Kidney glomerular epithelial cell (primary cell): ENCODE measurements around the gene BPTF.
A peak's percentile ranks its signal among the peaks of the same experiment; 100 is the strongest.
"Not testable (repeated sequence)": the region's sequence is repeated elsewhere in the genome, so short reads cannot be mapped to it uniquely, and the experiment has no call there.

Source experiments
- DNase-seq: peaks from one replicate; lab custom pipeline; 2025; lab: John Stamatoyannopoulos, UW

The BPTF gene

GRCh38 chr17:67902511-67903231, 77.4 kb downstream of the BPTF start:
- DNase-seq, result no peak

- DNase-seq, result not testable (repeated sequence)
Measured at GRCh38 chr17:67905298-67905697, 80.0 kb downstream of the BPTF start.

- not testable (repeated sequence) for DNase-seq
Measured at GRCh38 chr17:67910117-67910803, 85.0 kb downstream of the BPTF start.

- no peak for DNase-seq
Measured at GRCh38 chr17:67911059-67911782, 85.9 kb downstream of the BPTF start.

- DNase-seq, result no peak
Measured at GRCh38 chr17:67912088-67912487, 86.8 kb downstream of the BPTF start.

GRCh38 chr17:67912656-67913055, 87.4 kb downstream of the BPTF start:
- DNase-seq, result no peak

- DNase-seq, result no peak
Measured at GRCh38 chr17:67920212-67920611, 94.9 kb downstream of the BPTF start.

GRCh38 chr17:67922503-67922902, 97.2 kb downstream of the BPTF start:
- no peak for DNase-seq

- DNase-seq, result not testable (repeated sequence)
Measured at GRCh38 chr17:67928842-67929241, 103.5 kb downstream of the BPTF start.

GRCh38 chr17:67931227-67931626, 105.9 kb downstream of the BPTF start:
- no peak for DNase-seq

GRCh38 chr17:67942810-67943209, 117.5 kb downstream of the BPTF start:
- DNase-seq, result no peak

- DNase-seq, result no peak
Measured at GRCh38 chr17:67944035-67944434, 118.7 kb downstream of the BPTF start.

GRCh38 chr17:67946513-67946912, 121.2 kb downstream of the BPTF start:
- DNase-seq, result no peak

- no peak for DNase-seq
Measured at GRCh38 chr17:67947325-67947813, 122.1 kb downstream of the BPTF start.

- DNase-seq, result no peak
Measured at GRCh38 chr17:67950945-67951344, 125.6 kb downstream of the BPTF start.

- no peak for DNase-seq
Measured at GRCh38 chr17:67959510-67959909, 134.2 kb downstream of the BPTF start.

- not testable (repeated sequence) for DNase-seq
Measured at GRCh38 chr17:67960276-67960675, 135.0 kb downstream of the BPTF start.

- not testable (repeated sequence) for DNase-seq
Measured at GRCh38 chr17:67962156-67962555, 136.9 kb downstream of the BPTF start.

- peak; percentile 47 for DNase-seq
Measured at GRCh38 chr17:67963145-67963572, 137.9 kb downstream of the BPTF start.

- DNase-seq, result no peak
Measured at GRCh38 chr17:67970783-67971182, 145.5 kb downstream of the BPTF start.

GRCh38 chr17:67974185-67974584, 148.9 kb downstream of the BPTF start:
- no peak for DNase-seq

- no peak for DNase-seq
Measured at GRCh38 chr17:67974598-67975066, 149.3 kb downstream of the BPTF start.

- not testable (repeated sequence) for DNase-seq
Measured at GRCh38 chr17:67976306-67976705, 151.0 kb downstream of the BPTF start.
